Epithelial cell of prostate (primary cell): ENCODE measurements around the gene LRRC4B.

Experiments used
- DNase-seq: peaks from one replicate; pipeline ENCODE4 v3.0.0-alpha.2; 2011; ENCODE audit warnings: low read depth, low spot score
- H3K27ac ChIP-seq: fragments of 450-650 bp; 2 replicates; pipeline ENCODE4 v1.5.1; 2017; ENCODE audit warnings: mild to moderate bottlenecking

Gene LRRC4B

DNA sequence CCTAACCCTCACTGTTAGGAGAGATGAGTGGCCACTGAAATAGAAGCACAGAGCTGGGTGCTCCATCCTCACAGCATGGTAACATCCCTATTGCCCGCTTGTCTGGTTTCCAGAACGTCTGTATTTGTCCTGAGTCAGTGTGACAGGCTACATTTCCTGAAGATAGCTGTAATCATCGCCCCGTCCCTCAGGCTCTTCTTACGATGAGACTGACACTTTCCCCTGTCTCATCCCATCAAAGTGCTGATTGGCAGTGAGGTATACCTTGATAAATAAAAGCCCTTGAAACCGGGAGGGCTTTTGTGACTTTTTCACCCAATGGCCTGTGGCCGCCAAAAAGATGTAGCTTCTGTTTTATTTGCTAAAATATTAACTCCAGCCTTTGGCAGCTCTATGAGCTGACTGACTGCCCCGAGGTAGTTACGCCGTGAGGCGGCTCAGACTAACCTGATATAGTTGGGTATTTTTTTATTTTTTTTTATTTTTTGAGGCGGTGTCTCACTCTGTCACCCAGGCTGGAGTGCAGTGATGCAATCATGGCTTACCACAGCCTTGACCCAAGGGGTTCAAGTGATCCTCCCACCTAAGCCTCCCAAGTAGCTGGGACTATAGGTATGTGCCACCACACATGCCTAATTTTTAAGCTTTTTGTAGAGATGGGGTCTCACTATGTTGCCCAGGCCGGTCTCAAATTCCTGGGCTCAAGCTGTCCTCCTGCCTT lies 5.7 kb upstream of the LRRC4B start:
- no peak overlapping the region for H3K27ac ChIP-seq
- no peak for DNase-seq

DNA sequence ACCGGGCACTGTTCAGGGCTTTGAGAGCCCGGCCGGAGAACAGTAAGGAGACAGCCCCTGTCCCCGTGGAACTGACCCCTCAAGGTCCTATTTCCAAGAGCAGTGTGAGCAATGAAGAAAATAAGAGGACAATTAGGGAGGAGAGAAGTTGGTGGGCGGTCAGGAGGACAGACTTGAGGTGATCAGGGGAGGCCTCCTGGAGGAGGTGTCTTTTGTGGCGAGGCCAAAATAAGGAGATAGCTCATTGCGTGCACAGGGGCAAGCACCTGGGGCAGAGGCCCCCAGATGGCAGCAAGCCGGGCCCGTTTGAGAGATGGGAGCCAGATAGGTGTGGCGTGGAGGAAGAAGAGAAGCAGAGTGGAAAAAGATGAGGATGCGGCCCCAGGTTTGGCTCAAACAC lies 2.8 kb upstream of the LRRC4B start:
- DNase-seq, result no peak
- H3K27ac ChIP-seq, result no peak overlapping the region

DNA sequence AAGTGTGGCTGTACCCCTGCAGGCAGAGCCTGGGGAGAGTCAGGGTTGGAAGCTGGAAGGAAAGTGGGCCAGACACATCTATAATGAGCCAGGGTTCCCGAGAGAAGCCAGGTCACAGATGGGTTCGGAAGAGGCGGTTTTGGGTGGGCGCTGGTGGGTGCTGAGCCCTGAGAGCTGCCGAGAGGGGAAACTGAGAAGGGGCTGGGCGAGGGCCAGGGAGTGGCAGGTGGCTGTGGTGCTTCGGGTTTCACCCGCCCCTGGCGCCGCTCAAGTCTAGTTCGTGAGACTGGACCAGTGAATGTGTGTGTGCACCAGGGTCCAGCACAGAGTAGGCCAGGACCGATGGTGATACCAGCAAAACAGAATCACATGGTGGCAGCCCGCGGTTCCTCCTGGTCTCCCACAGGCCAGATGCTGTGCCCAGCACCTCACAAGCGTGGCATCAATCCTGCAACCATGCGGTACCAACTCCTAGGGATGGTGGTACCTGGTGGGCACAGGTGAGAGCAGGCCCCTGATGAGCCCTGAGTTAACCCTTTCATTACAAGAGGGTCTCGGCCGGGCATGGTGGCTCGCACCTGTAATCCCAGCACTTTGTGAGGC lies 1.8 kb upstream of the LRRC4B start:
- DNase-seq, result no peak
- no peak overlapping the region for H3K27ac ChIP-seq

DNA sequence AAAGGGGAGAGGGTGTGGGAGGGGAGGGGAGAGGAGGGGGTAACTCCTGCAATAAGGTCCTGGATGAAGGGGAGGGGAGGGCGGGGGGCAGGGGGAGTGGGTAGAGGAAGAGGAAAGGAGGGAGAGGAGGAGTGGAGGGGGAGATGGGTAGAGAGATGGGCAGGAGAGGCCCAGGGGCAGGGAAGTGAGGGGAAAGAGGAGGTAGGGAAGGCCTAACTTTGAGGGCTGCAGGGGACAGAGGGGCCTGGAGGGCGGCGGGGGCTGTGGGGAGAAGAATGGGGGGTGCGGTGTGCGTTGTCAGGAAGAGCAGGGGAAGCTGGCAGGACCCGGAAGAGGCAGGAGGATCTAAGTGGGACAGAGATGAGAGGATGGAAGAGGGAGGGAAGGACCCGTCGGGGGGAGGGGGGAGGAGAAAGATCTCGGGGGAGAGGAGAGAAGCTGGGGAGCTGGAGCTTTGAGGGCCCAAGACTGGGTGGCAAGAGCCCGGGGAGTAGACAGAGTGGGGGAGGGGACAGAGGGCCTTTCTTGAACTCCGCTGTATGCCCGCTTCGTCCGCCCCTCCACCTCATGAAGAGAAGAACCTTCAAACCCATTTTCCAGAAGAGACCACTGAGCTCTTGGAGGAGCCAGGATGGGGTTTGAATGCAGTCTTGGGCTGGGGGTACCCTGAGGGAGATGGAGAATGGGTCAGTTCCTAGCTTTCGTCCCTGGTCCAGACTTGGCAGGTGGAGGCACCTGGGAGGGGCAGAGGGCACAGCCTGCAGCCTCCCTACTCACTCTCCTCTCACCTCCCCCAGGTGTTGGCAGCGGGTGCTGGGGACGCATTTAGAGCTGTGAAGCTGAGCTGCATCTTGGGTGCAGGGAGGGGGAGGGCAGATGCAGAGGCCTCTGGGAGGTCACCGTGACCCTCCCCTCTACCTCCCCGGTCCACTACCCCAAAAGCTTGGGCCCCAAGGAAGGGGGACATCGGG lies 778 bp upstream of the LRRC4B start:
- DNase-seq, result no peak
- H3K27ac ChIP-seq, result no peak overlapping the region

DNA sequence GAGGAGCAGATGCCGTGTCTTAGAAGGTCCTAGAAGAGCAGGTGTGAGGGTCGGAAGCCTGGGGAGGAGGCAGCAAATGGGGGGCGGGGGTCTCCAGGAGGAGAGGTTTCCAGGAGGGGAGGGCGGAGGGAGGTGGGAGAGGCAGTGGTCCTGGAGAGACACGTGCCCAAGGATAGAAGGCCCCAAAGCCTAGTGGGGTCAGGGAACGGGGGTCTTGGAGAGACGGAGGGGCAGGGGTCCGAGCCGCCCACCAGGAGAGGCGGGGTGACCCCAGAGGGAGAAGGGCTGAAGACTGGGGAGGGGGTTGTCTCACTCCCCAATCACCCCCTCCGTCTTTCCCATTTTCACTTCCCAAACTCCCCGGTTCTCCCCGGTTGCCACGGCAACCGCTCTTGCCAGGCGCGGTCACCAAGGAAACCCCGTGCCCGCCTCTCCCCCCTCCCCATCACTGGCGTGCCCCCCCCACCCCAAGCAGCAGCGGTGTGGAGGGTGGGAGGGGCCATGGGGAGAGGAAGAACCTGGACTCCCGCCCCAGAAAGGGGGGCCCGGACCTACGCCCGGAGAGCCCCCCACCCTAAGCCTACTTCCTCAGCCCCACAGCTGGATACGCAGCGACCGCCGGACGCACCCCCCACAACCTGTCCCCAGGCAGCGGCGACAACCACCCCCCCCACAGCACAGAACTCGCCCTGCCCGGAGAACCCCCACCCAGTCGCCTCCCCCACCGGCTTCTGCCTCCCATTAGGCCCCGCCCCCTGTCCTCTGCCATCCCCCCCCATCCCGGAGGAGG lies 988 bp downstream of the LRRC4B start:
- no peak for DNase-seq

DNA sequence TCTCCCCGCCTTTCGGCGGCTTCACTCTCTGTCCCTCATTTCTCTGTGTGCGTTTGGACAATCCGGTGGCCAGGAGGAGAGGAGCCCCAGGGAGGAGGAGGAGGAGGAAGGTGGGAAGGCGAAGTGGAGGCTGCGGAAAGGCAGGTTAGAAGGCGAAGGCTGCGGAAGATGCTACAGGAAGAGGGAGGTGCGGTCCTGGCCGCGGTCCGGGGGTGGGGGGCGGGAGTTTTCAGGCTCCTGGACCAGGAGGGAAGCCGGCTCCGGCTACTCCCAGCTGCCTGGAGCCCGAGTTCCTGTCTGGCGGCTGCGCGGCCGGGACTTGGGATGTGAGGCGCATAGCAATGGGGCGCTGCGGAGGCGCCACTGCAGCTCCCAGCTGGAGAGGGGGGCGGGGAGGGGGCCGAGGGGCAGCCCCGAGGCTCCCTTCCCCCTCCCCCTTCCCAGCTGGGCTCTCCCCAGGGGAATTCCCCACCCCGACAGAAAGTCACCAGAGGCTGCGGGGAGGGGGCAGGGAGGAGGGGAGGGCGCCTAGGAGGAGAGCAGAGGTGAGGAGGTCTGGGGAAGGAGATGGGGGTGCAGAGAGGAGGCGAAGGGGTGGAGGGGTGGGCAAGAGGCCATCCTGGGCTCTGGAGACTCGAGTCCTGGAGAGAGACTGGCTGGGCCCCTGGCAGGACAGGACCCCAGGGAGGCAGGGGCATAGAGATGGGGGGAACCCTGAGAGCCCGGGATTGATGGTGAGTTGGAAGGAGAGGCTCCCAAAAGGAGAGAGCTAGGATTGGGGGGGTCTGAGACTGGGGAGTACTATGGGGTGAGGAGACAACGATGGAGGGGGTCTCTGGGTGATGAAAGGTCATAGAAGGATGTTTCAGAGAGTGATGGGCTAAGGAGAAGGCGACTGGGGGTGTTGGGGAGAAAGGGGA lies 2.0 kb downstream of the LRRC4B start:
- no peak overlapping the region for H3K27ac ChIP-seq
- no peak for DNase-seq

More for the DNA sequence above, 988 bp downstream of the LRRC4B start:
- H3K27ac ChIP-seq, result no peak overlapping the region

DNA sequence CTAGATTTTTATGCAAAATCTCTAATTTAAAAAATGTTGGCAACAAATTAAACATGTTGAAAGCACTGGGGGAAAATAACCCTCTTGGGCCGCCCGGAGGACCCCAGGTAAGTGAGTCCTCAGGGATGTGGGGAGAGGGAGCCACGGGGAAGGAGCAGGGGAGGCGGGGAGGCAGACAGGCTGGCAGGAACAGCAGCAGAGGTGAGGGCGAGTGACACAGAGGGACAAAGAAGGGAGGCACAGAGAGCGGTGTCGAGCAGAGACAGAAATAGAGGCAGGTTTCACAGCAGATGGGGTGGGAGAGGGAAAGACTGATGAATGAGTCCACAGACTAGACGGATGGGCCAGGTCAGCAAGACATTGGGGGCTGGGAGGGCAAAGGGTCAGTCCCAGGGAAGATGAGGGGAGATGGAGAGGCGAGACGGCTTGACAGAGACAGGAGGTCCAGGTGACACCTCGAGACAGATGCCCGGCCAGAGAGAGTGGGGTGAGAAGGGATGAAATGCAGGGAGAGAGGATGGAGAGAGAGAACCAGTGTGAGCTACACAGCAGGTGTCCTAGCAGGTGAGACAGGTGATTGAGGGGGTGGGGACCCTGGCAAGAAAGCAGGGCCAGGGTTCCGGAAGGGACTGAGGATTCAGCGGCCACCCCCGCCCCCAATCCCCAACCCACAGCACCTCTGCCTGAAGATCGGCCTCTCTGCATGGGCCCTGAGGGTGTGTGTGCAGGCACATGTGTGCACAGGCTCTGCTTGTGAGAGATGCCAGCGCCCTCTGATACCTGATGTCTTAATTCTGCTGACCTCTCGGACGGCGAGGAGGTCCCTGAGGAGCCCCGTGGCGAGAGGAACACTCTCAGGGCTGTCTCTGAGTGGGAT lies 3.8 kb downstream of the LRRC4B start:
- DNase-seq, result no peak
- H3K27ac ChIP-seq, result no peak overlapping the region

DNA sequence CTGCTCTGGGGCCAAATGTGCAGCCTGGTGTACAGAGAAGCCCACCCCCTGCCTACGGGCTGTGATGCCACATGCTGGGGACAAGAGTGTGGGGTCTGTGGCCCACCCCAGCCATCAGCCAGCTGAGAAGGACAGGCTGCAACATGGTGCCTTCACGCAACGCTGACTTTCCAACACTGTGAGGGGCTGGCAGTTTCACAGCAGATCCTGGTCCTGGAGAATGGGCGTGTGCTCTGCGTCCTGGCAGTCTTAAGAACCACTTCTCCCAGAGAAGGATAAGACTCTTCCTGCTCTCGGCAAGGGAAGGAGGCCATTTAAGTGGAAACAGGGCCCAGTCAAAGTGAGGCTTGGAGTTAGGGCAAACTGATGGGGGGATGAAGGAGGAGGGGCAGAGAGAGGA lies 4.6 kb downstream of the LRRC4B start:
- no peak for DNase-seq
- H3K27ac ChIP-seq, result no peak overlapping the region

DNA sequence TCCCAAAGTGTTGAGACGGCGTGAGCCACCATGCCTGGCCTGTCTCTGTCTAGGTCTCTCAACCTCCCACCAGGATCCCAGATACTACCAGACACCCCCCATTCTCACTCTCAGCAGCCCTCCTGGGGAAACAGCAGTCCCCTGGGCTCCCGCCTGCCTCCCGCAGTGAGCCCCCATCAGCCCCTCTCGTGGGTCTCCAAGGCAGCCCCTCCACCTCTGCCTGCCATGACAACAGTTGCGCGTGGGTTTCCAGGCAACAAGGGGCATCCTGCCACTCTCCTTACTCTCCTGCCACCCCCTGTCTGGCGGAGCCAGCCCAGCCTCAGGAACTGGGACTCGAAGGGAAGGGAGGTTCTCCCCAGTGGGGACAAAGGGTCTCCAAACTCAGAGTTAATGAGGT lies 5.2 kb downstream of the LRRC4B start:
- H3K27ac ChIP-seq, result no peak overlapping the region
- DNase-seq, result no peak

DNA sequence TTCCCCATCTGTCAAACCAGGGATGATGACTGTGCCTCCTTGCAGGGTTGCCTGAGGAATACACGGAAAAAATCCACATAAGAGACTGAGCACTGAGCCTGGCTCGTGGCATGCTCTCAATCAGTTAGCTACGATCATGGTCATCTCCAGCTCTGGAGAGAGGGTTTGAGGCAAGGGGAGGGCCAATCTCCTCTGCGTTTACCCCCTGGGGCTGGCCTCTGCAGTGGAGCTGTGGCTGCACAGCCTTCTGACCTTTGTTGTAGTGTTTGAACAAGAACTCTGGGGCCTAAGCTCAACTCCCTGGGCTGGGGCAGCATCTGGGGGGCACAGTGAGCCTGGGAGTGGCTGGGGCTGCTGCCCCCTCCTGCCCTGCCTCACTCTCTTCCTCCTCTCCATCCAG lies 5.9 kb downstream of the LRRC4B start:
- DNase-seq, result no peak

DNA sequence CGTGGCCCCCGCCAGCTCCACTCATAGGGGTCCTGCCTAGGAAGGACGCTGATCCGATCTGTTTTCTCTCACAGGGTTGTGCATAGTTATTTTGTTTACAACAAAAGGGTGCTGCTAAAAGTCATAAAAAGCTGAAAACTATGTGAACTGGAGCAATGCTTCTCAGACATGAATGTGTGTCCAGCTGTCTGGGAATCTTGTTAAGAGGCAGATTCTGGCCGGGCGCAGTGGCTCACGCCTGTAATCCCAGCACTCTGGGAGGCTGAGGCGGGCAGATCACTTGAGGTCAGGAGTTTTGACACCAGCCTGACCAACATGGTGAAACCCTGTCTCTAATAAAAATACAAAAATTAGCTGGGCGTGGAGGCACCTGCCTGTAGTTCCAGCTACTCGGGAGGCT lies 8.6 kb downstream of the LRRC4B start:
- no peak overlapping the region for H3K27ac ChIP-seq
- DNase-seq, result no peak

More for the DNA sequence above, 5.9 kb downstream of the LRRC4B start:
- H3K27ac ChIP-seq, result no peak overlapping the region

DNA sequence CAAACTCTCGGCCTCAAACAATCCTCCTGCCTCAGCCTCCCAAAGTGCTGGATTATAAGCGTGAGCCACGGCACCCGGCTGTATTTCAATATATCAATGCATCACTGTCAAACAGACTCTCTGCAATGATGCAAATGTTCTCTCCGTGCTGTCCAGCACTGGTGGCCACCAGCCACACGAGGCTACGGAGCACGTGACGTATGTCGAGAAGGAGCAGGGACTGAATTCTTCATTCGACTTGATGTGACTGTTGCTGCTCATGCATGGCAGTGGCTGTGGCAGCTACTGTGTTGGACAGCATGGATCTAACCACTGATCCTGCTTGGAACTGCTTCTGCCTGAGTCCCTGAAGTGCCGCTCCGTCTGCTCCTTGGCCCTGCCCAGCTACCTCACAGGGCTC lies 9.8 kb downstream of the LRRC4B start:
- H3K27ac ChIP-seq, result no peak overlapping the region
- DNase-seq, result no peak

DNA sequence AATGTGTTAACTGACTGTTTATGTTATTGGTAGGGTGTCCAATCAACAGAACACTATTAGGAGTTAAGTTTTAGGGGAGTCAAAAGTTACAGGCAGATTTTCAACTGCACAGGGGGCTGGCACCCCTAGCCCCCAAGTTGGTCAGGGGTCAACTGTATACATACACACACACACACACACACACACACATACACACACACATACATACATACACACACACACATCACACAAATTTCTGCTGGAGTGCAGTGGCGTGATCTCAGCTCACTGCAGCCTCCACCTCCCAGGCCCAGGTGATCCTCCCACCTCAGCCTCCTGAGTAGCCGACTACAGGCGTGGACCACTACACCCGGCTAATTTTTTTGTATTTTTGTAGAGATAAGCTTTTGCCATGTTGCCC lies 10.2 kb downstream of the LRRC4B start:
- H3K27ac ChIP-seq, result no peak overlapping the region
- no peak for DNase-seq

DNA sequence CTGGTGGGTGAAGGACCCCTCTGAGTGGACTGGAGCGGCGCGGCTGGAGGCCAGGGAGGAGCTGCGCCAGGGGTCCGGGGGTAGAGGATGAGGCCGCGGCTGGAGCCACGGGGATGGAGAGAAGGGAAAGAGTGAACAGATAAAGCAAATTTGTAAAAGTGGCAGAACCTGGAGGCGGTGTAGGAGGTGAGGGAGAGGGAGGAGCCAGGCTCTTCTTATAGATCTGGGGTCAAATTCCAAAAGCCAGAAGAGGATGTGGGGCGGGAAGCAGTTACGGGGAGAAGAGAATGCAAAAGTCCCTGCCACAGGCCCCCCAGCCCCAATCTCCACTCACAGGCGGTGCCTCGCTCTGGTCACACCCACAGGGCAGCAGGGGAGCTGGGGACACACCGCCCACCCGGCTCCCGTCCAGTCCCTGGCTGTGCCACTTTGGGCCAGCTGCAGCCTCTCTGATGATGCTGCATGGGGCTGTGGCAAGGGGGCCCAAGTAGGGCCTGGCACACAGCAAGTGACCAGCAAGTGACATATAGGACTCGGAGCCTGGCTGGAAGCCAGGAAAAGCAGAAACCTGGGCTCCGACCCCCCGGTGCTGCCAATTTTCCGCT lies 11.1 kb downstream of the LRRC4B start:
- DNase-seq, result no peak
- no peak overlapping the region for H3K27ac ChIP-seq

DNA sequence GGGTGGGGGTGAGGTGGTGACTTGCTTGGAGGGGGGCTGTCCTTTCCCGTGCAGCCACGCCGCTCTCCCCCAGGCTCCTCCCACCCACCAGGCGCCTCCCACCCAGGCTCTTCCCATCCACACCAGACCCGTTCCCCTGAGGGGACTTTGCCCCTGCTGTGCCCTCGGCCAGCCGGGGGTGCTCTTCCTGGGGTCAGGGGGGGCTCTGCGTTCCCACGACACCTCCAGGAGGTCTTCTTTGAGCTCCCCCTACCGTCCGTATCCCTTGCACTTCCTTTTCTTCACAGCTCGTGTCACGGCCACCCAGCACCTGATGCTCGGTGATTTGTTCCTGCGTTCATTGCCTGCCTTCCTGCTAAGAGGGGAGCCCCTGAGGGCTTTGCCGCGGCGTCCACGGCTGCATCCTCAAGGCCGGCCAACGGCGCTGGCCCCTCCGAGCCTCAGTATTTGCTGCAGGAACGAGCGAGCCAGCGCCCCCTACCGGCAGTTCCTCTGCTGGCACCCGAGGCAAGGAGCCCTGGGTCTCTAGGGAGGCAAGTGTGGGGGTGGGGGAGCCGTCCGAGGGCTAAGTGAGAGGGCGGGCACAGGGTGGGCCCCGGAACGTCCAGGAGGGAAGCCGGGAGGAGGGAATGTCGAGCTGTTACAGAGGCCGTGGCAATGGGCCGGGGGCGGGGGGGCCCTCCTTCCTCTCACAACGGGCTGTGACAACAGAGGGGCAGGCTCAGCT lies 11.8 kb downstream of the LRRC4B start:
- no peak for DNase-seq
- no peak overlapping the region for H3K27ac ChIP-seq

DNA sequence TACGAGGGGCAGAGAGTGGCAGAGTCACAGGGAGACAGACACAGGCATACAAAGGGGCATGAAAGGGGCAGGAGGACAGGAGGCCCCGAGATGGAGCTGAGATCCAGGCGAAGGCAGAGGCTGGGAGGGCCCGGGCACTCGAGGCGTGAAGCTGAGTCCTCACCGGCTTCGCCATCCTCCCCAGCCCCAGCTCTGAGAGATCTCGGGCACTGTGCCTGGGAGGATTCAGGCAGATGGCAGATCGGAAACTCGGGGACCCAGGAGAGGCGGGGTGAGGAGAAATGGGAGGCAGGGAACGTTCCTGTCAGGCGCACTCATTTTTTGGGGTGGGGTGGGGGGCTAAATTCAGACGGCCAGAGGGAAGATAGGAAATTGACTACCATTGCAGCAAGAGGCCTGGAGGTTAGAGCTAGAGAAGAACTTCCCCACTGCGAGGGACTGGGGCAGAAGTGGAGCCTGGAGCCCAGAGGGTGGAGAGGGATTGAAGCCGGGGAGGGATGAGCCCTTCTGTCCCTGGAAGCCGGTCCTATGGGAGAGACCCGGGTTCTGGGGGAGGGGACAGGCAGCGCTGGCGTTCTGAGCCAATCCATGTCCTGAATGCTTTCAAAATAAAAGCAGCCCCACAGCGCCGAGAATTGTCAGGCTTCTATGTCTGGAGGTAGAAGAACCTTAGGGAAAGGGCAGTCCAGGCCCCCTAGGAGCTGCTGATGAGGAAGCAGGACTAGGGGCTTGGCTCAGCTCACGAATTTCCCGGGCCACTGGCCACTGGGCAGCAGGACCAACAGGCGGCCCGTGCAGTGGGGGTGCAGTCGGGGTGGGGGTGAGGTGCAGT lies 12.6 kb downstream of the LRRC4B start:
- no peak overlapping the region for H3K27ac ChIP-seq

More for the DNA sequence above, 12.6 kb downstream of the LRRC4B start:
- DNase-seq, result no peak
